ENCODE measurements around the gene USP35.
"Not testable (repeated sequence)": the region's sequence is repeated elsewhere in the genome, so short reads cannot be mapped to it uniquely, and the experiment has no call there.

Gene USP35

DNA sequence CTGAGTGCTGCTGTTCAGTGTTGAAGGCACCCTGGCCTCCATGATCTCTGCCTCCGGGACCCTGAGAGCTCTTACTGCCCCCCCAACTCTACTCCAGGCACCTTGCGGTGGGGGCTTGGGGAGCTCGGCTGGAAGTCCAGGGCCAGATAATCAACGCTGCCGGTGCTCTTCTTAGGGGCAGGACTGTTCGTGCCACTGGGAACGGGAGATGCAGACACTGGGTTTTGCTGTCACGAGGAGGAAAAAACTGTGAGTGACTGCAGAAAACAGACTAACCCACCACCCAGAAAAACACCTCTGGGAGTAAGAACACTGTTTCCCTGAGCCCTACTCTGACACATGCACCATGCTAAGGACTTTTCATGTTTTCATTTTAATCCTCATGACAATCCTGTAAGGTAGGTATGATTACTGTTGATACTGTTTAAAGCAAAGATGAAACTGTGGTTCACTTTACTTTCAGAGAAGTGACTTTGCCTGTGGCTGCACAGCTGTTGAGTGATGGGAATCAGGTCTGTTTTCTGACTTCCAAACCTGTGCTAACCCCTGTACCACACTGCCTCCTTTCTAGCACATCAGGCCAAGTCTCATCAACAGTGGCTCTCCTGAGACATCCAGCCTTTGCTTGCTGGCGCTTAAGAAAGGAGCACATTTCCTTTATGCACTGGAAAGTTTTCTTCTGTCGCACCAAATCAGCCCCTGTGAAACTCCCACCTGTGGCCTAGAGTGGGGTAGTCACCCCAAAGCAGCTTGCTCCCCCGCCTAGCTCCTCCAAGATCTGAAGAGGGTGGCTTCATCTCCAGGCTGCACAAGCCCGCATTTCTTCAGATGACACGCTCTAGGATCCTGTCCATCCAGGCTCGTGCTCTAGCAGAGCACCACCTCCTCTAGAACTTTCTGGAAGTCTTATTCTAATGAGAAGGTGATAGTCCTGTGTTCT is 31.8 kb downstream of the USP35 start:
- H3K9ac ChIP-seq (ENCODE audit: low read depth, low read length, poor library complexity, severe bottlenecking) = no peak overlapping the region
- no peaks in the 10 kb centered on the region for H3K79me2 ChIP-seq (ENCODE audit: insufficient read depth, low read length)
- H3K4me1 ChIP-seq (ENCODE audit: insufficient read depth, low read length, poor library complexity, severe bottlenecking) = no peaks in the 10 kb centered on the region
- H4K20me1 ChIP-seq (ENCODE audit: insufficient read depth, low read length, poor library complexity, severe bottlenecking) = no peaks in the 10 kb centered on the region
- H3K36me3 ChIP-seq (ENCODE audit: insufficient read depth, low read length) = no peaks in the 10 kb centered on the region; the same call in 1 of the 2 replicates
- TF ChIP-seq EZH2phosphoT487 (IDR thresholded peaks at IDR 0.05; ENCODE audit: borderline replicate concordance) = no peak
- TF ChIP-seq, protein P1, sequence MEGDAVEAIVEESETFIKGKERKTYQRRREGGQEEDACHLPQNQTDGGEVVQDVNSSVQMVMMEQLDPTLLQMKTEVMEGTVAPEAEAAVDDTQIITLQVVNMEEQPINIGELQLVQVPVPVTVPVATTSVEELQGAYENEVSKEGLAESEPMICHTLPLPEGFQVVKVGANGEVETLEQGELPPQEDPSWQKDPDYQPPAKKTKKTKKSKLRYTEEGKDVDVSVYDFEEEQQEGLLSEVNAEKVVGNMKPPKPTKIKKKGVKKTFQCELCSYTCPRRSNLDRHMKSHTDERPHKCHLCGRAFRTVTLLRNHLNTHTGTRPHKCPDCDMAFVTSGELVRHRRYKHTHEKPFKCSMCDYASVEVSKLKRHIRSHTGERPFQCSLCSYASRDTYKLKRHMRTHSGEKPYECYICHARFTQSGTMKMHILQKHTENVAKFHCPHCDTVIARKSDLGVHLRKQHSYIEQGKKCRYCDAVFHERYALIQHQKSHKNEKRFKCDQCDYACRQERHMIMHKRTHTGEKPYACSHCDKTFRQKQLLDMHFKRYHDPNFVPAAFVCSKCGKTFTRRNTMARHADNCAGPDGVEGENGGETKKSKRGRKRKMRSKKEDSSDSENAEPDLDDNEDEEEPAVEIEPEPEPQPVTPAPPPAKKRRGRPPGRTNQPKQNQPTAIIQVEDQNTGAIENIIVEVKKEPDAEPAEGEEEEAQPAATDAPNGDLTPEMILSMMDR (conservative IDR thresholded peaks at IDR 0.05; ENCODE audit: low read length) = no peak
- no peaks in the 10 kb centered on the region for H3K9me2 ChIP-seq (replicated peaks; ENCODE audit: low read depth, low read length)
- H3K4me3 ChIP-seq (ENCODE audit: low read length, poor library complexity, severe bottlenecking) = no peak overlapping the region
- H3F3A ChIP-seq (ENCODE audit: low read depth) = no peaks in the 10 kb centered on the region
- H3K9me3 ChIP-seq (ENCODE audit: insufficient read depth, low read depth, low read length) = no peaks in the 10 kb centered on the region
- H3K4me2 ChIP-seq (ENCODE audit: low read depth, low read length, poor library complexity, severe bottlenecking) = no peak overlapping the region
- no peak overlapping the region for H2AFZ ChIP-seq (ENCODE audit: low read length)
- no peaks in the 10 kb centered on the region for H3K27me3 ChIP-seq (ENCODE audit: insufficient read depth, low read length, poor library complexity, severe bottlenecking)

DNA sequence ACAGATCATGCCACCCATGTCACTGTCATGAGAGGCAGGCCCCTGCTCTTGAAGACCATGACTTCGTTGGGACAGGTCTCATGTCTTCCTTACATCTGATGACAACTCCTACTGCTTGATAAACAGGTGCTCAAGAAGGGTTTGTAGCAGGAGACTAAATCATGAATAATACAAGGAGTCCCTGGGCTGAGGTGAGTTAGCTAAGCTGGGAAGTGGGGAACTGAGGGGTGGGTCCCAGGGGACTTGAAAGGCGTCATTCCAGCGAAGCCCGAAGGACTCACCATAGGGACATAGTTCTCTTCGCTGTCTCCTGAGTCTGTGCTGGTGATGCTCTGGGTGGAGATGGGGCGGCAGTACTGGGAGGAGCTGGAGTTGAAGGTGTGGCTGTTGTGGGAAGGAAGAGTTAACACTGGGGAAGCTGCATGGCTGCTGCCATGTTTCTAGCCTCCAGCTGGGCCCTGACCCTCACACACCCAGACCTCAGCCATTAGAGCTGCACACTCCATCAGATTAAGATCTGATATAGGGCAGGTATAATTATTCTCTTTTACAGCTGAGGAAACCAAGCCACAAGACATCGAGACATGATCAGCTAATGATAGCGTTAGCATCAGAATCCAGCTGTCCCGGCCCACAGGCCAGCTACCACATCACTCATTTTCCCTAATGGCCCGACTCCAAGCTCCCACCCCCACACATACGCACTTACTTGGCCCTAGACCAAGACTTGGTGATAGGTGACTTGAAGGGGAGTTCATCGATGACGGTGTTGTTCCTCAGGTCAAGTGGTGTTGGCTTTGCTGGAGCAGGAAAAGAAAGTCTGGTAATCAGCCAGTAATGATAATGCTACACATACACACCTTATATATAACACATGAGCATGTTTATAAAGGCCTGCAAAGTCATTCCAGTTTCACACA is 32.9 kb downstream of the USP35 start:
- no peaks in the 10 kb centered on the region for H3K9me3 ChIP-seq (ENCODE audit: insufficient read depth, low read depth, low read length)
- TF ChIP-seq, protein P1 (conservative IDR thresholded peaks at IDR 0.05; ENCODE audit: low read length) = no peak
- no peak for TF ChIP-seq EZH2phosphoT487 (IDR thresholded peaks at IDR 0.05; ENCODE audit: borderline replicate concordance)

DNA sequence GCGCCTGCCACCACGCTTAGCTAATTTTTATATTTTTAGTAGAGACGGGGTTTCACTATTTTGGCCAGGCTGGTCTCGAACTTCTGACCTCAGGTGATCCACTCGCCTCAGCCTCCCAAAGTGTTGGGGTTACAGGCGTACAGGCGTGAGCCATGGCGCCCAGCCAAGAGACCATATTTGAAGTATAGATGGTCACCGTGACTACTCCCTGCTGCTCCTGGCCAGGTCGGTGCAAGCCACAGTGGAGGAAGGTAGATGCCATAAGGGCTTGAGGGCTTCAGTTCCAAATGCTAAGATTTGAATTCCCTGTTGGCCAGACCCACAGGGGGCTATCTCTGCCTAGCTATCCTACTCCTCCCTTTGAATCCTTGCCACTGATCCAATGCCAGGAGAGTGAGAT is 34.0 kb downstream of the USP35 start:
- H3K27me3 ChIP-seq (ENCODE audit: insufficient read depth, low read length, poor library complexity, severe bottlenecking); H3K4me1 ChIP-seq (ENCODE audit: insufficient read depth, low read length, poor library complexity, severe bottlenecking); H3K36me3 ChIP-seq (ENCODE audit: insufficient read depth, low read length); H3K79me2 ChIP-seq (ENCODE audit: insufficient read depth, low read length); H3K9me3 ChIP-seq (ENCODE audit: insufficient read depth, low read depth, low read length); H3K9me2 ChIP-seq (replicated peaks; ENCODE audit: low read depth, low read length); H3F3A ChIP-seq (ENCODE audit: low read depth); H4K20me1 ChIP-seq (ENCODE audit: insufficient read depth, low read length, poor library complexity, severe bottlenecking); H3K4me3 ChIP-seq (ENCODE audit: low read length, poor library complexity, severe bottlenecking); H3K9ac ChIP-seq (ENCODE audit: low read depth, low read length, poor library complexity, severe bottlenecking); H2AFZ ChIP-seq (ENCODE audit: low read length); H3K4me2 ChIP-seq (ENCODE audit: low read depth, low read length, poor library complexity, severe bottlenecking): not testable (repeated sequence)

More for the DNA sequence above, 32.9 kb downstream of the USP35 start:
- Histone ChIP-seq H3K79me2 (ENCODE audit: insufficient read depth, low read length) (no peaks in the 10 kb centered on the region), H3K27me3 (ENCODE audit: insufficient read depth, low read length, poor library complexity, severe bottlenecking) (no peaks in the 10 kb centered on the region), H3F3A (ENCODE audit: low read depth) (no peaks in the 10 kb centered on the region), H3K4me1 (ENCODE audit: insufficient read depth, low read length, poor library complexity, severe bottlenecking) (no peaks in the 10 kb centered on the region), H3K4me2 (ENCODE audit: low read depth, low read length, poor library complexity, severe bottlenecking) (no peak overlapping the region), H3K9ac (ENCODE audit: low read depth, low read length, poor library complexity, severe bottlenecking) (no peak overlapping the region), H3K4me3 (ENCODE audit: low read length, poor library complexity, severe bottlenecking) (no peak overlapping the region), H3K36me3 (ENCODE audit: insufficient read depth, low read length) (no peaks in the 10 kb centered on the region), H2AFZ (ENCODE audit: low read length) (no peak overlapping the region), H4K20me1 (ENCODE audit: insufficient read depth, low read length, poor library complexity, severe bottlenecking) (no peaks in the 10 kb centered on the region), H3K9me2 (replicated peaks; ENCODE audit: low read depth, low read length) (no peaks in the 10 kb centered on the region)
